GM21619 (cell line): ENCODE data around the gene CHST11.
A peak's percentile ranks its signal among the peaks of the same experiment; 100 is the strongest.

Experiments used
- ATAC-seq: cut with Tn5 transposase; IDR thresholded peaks from one replicate; pipeline ENCODE4 v1.9.1; 2021; ENCODE audit not compliant: unreplicated experiment

The CHST11 gene

DNA sequence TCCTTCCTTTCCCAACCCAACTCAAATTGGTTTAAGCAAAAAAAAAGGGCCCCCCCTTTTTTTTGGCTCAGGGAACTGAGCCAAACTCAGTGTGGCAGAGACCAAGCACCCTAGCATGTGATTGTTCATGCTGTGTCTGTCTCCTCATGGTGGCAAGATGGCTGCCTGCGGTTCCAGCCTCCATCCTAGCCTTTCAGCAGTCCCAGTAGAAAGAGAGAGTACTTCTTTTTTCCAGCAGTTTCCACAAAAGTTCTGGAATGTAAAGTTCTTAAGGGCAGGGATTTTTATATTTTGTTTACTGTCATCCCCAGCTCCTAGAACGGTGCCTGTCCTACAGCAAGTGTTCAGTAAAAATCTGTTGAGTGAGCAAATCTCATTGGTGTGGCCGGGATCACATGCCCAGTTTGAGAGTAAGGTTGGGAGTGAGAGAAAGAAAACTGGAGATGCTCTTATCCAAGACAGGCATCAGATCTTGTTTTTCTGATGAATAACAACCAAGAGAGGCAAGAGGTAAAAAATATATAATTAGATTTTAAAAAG is 22.4 kb downstream of the CHST11 start:
- no peak for ATAC-seq

DNA sequence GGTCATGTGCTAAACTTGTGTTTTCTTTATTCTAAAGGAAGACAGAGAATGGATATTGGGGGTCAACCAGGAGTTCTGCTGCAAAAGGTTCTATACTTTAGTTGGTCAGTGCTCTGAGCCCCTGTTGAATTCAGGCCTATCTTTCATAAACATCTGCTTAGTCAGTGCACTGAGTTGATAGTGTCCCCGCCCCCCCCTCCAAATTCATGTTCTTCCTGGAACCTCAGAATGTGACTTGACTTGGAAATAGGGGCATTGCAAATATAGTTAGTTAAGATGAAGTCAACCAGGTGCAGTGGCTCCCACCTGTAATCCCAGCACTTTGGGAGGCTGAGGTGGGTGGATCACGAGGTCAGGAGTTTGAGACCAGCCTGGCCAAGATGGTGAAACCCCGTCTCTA is 23.3 kb downstream of the CHST11 start:
- ATAC-seq: no peak

DNA sequence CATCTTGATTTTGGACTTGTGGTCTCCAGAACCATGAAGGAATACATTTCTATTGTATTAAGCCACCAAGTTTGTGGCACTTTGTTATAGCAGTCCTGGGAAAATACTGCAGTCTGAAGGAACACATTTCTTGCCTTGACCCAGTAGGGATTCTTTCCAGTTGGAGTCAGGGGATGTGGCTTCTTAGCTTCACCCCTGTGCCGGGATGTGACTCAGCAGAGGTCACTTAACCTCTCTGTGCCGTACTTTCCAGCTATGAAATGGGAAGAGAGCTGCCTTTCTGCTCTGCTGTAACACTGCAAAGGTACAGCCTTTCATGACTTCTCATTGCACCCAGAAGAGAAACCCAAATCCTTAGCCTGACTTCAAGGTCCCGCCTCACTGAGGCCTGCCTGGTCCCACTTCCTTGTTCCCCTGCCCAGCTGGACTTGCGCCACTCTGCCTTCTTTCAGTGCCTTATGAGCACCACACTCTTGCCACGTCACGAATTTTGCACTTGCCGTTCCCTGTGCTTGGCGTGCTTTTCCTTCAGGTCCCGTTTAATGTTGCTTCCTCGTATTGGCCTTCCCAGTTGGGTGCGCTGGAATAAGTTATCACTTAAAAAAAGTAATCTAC is 24.2 kb downstream of the CHST11 start:
- no peak for ATAC-seq

DNA sequence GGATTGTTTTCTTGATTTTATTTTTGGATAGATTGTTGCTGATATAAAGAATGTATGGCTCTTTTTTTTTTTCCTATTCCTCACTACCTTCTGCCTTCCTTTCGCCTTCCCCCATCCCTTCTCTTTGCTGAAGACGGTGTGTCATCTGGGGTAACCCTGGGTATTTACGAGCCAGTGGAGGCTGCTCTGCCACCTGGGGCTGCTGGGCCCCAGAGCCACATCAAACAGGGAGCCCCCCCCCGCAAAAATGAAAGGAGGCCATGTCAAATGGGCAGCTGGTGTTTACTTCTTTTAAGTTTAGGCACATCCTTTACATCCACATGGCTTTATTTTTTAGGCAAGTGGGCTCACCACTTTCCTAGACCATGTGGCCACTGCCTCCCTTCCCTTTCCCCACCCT is 25.4 kb downstream of the CHST11 start:
- ATAC-seq: no peak

DNA sequence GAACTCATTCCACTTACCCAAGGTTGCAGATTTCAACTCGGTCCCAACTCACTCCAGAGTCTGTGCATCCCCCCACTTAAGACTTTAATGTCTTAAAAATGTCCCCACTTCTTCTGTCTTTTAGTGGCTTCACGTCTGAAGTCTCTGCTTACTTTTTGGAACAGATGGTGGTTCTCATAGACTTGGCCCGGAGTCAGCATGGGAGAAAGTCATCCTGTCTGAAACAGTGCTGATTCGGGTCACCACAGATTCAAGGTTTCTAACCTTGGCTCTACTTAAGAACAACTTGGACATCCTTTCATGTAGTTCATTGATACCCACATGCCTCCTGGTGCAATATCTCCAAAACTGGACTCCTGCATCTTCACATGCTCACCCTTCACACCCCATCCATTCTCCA is 26.0 kb downstream of the CHST11 start:
- ATAC-seq: no peak

DNA sequence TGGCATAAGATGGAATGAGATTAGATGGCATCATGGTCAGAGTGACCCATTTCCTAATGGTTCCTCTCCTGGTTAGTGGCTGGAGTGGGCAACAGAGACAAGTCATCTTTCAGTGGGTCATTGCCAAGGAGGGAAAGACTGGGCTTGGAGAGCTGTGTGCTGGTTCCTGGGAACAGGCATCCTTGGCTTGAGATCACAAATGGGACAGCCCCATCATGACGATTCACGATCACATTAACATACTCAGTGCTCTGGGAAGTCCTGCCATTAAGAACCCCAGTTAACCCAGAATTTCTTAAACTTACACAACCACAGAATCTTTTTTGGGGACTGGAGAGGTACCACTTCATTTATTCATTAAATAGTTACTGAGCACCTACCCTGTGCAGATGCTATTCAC is 27.3 kb downstream of the CHST11 start:
- no peak for ATAC-seq

DNA sequence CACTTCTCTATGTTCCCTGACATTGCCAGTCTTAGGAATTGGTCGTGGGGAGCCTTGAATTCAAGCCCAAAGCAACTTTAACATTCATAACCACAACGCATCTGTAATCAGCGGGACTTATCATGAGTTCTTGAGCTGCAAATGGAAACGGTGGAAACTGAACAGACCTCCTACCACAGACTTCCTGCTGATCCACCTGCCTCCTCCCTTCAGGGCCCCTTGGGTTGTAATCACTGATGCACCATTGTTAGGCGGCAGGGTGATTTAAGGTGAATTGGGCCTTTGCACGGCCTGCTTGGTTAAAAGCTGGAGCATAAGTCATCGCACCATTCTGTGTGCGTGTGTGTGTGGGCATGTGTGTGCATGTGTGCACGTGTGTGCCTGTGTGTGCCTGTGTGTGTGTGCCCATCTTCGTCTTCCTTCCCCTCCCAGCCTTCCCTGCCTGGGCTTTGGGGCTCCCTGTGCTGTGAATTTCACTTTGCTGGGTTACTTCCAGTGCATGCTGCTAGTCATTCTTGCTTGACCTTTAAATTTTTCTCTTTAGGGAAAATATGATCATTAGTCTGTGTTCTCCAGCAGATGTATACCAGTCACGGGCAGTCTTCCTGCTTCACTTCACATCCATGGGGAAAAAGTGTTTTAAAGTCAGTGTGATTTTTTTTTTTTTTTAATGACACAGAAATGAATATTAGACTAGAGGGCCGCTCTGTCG is 29.1 kb downstream of the CHST11 start:
- ATAC-seq: no peak

DNA sequence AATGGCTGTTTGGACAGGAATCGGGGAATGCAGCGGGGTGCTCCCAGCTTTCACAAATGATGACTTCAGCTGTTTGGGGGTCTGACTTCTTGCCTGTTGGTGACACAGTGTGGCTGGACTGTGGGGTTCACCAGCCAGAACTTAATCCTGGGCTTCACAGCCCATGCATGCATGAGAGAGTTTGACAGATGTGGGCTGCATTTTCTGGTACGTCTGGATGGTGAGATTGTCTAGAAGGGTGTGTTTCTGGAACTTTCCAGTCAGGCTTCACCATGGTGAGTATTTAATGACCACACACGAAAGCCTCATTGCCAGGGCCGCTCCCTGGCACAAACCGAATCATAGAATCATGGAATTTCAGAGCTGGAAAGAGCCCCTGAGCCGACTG is 29.6 kb downstream of the CHST11 start:
- ATAC-seq: no peak

DNA sequence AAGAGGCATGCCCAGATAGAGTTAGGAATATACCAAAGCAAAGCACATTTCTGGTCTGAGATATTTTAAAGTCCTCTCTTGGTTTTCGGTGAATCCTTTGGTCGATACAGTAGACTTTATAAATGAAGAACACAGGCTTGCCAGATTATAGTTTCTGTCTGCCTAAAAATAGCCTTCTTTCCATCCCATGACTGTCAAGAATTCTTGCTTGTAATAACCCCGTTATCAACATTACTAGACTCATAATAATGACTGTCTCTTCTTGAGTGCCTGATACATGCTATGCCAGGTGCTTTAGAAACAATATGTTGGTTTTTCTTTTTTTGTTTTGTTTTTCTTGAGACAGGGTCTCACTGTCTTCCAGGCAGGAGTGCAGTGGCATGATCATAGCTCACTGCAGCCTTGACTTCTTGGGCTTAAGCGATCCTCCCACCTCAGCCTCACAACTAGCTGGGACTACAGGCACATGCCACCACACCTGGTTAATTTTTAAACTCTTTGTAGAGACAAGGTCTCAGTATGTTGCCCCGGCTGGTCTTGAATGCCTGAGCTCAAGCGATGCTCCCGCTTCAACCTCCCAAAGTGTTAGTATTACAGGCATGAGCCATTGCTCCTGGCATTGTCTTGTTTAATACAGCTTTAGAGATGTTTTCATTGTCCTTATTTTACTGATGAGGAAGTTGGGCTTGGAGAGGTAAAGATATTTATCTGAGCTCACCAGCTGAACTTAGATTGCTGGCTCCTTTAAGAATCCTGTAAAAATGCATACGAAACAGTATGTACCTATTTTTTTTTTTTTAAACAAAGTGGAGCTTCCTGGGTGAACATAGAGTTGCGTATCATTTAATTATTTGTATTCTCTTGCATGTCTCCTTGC is 30.4 kb downstream of the CHST11 start:
- peak; percentile 32 for ATAC-seq

DNA sequence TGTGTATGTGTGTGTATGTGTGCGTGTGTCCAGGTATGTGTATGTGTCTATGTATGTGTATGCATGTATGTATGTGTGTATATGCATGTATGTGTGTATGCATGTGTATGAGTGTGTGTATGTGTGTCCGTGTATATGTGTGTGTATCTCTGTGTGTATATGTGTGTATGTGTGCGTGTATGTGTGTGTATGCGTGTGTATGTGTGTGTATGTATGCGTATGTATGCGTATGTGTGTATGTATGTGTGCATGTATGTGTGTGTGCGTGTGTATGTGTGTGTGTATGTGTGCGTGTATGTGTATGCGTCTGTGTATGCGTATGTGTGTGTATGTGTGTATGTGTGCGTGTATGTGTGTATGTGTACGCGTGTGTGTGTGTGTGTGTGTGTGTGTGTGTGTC is 31.6 kb downstream of the CHST11 start:
- no peak for ATAC-seq

DNA sequence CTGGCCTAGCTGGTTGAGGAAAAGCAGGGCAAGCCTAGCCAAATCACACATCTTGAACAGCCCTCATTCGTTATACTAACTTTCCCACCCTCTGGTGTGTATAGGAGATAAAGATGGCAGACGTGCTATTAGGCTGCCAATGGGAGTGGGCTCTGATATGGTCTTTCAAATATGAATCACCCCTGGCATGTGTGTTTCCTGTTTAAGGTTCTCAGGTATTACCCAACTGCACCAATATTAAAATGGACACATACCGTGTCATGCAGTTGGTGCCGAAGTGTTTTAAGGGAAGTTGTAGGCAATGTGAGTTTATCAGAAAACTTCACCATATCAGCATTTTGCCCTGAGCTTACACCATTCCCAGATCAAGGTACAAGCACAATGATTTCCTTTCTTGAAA is 33.4 kb downstream of the CHST11 start:
- ATAC-seq: no peak

DNA sequence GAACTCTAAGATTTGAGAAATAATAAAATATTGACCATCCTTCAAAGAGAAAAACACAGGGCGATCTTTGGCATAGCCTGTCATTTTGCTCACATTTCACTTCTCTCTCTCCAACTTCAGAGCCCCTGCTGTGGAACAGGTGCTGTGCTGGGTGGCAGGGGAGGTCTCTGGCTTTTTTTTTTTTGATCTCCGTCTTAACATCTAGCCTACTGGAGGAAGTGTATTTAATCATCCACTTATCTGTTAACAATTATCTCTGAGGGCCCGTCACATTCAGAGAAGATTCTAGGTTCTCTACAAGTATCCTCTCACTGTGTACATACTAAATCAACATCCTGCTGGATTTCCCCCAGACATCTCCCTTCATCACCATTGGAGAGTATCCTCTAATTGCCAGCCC is 34.1 kb downstream of the CHST11 start:
- ATAC-seq: peak; percentile 35

DNA sequence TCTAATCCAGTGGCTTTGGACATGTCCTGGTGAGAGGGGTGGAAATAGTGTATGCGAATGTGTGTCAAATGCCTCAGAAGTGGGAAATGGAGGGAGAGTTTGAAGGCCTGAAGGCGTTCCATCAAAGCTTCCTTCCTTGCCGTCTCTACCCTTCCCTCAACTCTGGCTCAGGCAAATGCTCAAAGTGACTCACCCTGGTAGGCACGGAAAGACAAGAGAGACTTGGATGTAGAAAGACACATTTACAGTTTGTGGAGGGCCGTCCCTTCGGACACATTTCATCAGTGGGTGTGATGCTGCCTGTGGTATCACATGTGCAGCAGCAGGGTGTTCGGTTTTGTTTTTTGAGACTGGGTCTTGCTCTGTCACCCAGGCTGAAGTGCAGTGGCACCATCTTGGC is 36.7 kb downstream of the CHST11 start:
- no peak for ATAC-seq

DNA sequence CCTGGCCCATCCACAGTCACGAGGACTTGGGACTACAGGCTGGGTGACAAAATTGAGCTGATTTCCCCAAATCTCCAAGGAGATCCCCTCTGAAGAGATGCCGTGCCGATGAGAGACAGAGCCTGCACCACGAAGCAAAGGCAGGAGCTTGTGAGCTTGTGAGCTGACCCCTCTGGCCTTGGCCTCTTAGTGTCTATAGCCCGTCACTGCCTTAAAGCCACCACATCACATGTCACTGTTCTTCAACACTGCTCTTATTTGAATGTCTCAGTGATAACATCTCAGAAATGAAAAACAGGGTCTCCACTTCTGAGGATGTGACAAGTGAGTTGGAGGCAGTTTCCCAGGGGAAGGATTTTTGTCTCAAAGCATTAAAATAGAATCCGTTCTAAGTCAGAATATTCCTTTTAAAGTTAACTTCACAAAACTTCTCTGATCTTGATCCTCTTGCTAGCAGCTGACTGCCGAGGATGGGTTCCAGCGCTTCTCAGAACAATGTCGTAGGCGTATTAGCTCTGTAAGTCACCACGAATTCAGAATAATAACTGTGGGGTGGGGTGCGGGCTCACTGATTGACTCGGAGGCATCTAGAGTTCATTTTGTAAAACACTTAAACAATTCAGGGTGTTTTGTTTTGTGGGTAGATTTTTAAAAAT is 37.5 kb downstream of the CHST11 start:
- peak; percentile 38 for ATAC-seq

DNA sequence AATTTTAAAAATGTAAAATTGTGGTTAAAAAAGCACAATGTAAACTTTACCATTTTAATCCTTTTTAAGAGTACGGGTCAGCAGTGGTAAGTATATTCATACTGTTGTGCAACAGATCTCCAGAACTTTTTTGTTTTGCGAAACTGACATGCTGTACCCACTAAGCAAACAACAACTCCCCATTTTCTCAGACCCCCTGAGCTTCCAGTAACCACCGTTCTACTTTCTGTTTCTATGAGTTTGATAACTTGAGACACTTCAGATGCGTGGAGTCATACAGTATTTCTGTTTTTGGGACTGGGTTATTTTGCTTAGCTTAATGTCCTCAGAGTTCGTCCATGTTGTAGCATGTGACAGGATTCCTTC is 38.0 kb downstream of the CHST11 start:
- no peak for ATAC-seq

DNA sequence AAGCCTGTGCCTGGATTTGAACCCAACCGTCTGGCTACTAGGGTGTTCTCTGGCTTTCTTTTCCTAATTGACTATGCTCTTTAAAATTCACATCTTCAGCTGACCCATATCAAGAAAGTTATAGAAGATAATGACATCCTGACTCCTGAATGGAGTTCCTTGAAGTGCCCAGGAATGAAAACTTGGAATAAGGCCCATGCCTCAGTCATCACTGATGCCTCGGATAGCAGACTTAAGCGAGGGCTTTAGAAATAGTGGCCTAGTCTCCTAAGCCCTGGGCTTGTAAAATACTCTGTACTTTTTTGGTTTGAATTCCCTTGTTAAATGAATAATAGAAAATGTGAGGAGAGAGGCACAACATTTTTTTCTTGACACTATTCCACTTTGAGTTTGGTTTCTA is 39.0 kb downstream of the CHST11 start:
- ATAC-seq: no peak

DNA sequence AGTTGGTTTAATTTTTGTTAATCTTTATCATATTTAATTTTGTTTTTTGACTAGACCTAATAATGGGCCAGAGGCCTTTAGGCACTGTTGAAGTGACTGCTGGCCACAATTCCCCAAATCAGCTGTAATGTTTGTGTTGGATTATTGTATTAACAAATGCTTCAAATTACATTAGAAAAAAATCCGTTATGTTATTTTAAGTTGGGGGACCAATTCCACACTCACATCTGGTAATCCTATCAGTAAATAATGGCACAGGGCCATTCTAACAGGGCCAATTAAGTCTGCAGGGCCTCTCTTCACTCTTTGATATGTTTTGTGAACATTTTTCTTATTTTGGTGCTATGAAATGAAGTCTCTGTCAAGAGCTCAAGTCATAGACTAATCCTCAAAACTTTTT is 39.6 kb downstream of the CHST11 start:
- no peak for ATAC-seq

DNA sequence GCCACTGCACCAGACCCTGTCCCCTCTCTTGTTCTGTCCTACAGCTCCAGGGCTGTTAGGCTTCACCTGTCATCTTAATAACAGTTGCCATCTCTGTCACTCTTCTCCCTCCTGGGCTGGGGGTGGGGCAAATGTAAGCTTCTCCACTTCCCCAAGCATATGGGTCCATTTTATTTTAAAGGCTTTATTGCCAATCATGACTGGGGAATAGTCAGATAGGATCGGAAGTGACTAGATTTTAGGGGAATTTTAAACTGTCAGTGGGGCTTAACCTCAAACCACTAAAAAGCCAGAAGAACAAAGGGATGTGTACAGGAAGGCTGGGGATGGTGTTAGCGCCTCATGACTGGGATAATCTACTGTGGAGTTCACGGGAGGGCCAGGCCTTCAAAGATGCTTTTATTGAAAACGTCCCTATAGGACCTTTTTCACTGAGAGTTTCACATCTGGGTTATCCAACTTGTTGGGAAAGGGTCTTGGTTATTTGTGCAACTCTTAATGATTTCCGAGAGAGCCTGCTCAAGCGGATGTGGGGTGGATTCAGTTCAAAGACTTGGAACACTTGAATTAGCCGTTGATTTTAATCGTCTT is 41.6 kb downstream of the CHST11 start:
- no peak for ATAC-seq

DNA sequence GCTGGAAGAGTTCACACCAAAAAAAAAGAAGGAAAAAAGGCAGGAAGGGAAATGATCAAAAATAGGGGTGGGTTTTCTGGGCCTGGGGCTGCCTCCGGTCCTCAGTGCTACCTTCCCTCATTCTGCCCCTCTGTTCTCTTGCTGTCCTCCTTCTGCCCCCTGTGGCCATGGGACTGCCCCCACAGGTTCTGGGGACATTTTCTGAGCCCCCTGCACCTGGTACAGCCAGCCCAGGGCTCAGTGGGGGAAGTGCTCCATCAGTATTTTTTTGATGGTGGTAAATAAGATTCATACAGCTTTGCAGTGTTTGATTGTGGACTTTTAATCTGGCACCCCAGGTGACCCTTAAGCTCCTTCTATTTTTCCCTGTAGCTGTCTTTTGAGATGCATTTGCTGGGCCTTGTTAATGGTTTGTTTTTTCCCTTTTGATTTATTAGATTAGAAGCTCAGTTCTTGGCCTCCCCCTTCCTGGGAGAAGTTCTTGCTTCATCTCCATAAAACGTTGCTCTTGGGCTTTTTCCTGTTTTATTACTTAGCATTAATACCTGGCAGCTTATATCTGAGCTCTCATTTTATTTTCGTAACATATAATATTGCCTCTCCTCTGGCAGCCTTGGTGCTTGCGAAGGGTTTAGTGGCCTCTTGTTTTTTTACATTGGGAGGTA is 43.1 kb downstream of the CHST11 start:
- ATAC-seq: no peak

DNA sequence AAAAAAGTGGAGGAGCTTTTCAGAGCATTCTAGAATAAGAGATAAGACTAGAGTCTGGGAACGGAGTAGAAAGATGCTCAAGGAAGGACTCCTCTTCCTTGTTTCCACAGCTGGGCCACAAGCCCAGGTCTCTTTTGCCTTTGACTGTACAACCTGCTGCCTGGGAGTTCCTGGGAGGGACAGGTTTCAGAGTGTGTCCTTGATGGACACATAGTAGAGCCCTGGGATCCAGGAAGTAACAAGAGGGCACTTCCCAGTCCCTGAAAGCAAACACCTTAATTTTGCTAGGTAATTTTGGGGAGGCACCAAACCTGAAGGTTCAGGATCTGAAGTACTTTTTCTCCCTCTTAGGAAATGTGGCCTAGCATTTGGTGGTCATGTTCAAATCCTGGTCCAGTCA is 44.4 kb downstream of the CHST11 start:
- no peak for ATAC-seq
